AG04449 (cell line): ENCODE measurements around the gene CDH13.

Experiments used
- CTCF ChIA-PET: fragments of 350-600 bp; formaldehyde crosslinking; extraction: SDS; loops from one replicate; lab custom pipeline; 2021; ENCODE audit warnings: antibody characterized with exemption; lab: Yijun Ruan, JAX
- POLR2A ChIA-PET: fragments of 400-600, 350-600 bp; formaldehyde crosslinking; extraction: SDS; loops from one replicate; lab custom pipeline; 2020; ENCODE audit warnings: antibody characterized with exemption, inconsistent platforms; lab: Yijun Ruan, JAX
- DNase-seq: peaks from one replicate; pipeline ENCODE4 v3.0.0-alpha.2; 2010; ENCODE audit warnings: low read depth, low spot score
- H3K4me3 ChIP-seq: 2 replicates; pipeline ENCODE4 v1.5.1; 2011; ENCODE audit warnings: low read depth, mild to moderate bottlenecking, control low read depth, low read length
- CTCF ChIP-seq: IDR thresholded peaks from one replicate; pipeline ENCODE4 v1.5.1; 2011; ENCODE audit warnings: mild to moderate bottlenecking, moderate library complexity, low read length, control low read depth, inconsistent platforms; ENCODE audit not compliant: insufficient read depth; ENCODE audit errors: missing control alignments

The CDH13 gene

DNA sequence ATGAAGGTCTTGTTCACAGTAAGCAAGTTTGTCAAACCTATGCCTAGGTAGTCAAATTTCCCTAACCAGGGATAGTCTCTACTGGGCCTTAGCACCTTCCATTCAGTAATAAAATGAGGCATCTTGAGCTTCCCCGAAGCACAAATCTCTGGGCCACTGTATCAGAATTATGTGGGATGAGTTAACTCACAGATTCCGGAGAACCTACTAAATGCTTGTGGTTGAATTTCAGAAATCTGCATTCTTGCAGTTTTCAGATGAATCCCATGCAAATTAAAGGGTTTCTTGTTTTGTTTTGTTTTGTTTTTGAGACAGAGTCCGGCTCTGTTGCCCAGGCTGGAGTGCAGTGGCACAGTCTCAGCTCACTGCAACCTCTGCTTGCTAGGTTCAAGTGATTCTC lies 702.2 kb downstream of the CDH13 start:
- ChIA-PET POLR2A (no interaction called here), CTCF (interaction anchor here (1.2 to 1.9 kb wide), 2 partner anchors 9 to 27 kb away, joined by 3 to 7 read pairs; no protein-coding TSS in a partner anchor)
- H3K4me3 ChIP-seq = no peak overlapping the region
- no peak for TF ChIP-seq CTCF
- no peak for DNase-seq

GRCh38 chr16:83329441-83329840 lies 702.7 kb downstream of the CDH13 start:
- no peak for DNase-seq
- no peak for TF ChIP-seq CTCF
- H3K4me3 ChIP-seq = no peak overlapping the region
- ChIA-PET POLR2A (no interaction called here), CTCF (interaction anchor here (1.2 to 1.9 kb wide), 2 partner anchors 9 to 27 kb away, joined by 3 to 7 read pairs; no protein-coding TSS in a partner anchor)

DNA sequence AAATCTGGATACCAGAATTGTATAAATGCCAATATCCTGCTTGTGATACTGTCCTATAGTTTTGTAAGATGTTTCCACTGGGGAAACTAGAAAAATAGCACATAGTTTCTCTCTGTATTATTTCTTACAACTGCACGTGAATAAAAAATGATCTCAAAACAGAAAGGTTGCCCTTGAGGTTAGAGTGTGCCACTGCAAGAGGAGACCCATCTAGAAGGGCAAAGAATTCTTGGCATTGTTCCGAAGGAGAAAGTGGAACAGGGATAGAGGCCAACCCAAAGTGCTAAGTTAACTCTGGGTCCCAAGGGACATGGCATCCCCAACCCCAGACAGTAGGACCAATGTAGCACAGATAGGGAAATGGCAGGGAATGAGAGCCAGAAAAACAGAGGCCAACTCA lies 703.5 kb downstream of the CDH13 start:
- no peak for DNase-seq
- POLR2A ChIA-PET = no interaction called here
- no peak for TF ChIP-seq CTCF
- CTCF ChIA-PET = no interaction called here
- no peak overlapping the region for H3K4me3 ChIP-seq

DNA sequence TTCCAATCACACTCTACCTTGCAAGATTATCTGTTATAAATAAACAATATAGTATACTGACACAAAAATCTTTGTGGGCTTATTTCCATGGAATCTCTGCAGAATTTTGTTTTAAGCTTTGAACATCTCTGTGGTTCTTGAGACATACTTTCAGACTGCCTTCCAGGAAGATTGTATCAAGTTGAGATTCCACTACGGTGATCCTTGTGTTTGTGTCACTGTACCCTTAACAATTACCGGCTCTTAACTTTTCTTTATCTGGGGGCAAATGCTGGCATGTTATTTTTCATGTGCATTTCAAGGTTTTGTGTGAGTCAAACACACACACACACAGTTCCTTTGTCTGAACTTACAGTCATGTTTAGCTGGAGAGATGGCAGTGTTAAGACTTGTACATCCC lies 708.3 kb downstream of the CDH13 start:
- TF ChIP-seq CTCF = no peak
- no peak overlapping the region for H3K4me3 ChIP-seq
- POLR2A ChIA-PET = no interaction called here
- DNase-seq = no peak
- CTCF ChIA-PET = interaction anchor here (0.6 to 1.6 kb wide), 2 partner anchors 11 to 14 kb away, joined by 3 to 4 read pairs; no protein-coding TSS in a partner anchor

DNA sequence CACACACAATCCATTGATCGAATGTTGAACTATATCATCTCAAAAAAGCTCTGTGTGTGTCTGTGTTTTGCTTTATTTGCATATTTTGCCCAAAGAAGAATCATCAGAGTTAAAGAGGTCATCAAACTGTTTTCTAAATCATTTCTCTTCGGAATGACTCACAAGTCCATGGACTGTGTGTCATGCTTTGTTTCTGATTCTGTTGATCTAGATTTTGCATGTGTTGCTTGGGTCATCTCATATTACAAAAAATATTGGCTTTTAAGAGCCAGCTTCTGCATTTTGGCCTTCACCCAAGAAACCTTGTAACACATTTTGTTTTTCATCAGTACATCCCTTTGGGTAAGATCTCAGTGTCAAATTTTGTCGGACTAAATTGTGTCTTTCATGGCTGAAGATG lies 709.8 kb downstream of the CDH13 start:
- TF ChIP-seq CTCF = no peak
- H3K4me3 ChIP-seq = no peak overlapping the region
- DNase-seq = no peak
- CTCF ChIA-PET = interaction anchor here (1.0 to 1.2 kb wide), 3 partner anchors 14 to 23 kb away, joined by 3 to 4 read pairs (median 3); no protein-coding TSS in a partner anchor
- POLR2A ChIA-PET = no interaction called here

DNA sequence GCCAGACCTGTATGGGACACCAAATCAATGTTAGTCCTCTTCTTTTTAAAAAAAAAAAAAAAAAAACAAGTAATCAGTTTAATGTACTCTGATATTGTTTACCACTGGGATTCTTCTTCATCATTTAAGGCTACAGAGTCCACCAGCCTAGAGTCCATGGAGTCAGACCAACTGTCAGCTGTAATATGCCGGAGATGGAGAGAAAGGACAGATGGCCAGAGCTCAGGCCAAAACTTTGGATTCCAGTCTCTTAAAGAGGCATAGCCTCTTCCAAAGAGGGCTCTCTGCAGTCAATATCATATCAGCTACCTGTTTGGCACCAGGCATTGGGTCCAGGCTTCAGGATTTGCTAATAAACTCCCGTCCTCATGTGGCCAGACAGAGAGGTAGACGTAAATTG lies 711.4 kb downstream of the CDH13 start:
- no peak overlapping the region for H3K4me3 ChIP-seq
- POLR2A ChIA-PET = no interaction called here
- no peak for TF ChIP-seq CTCF
- CTCF ChIA-PET = interaction anchor here (0.7 to 1.1 kb wide), 4 partner anchors 8 to 18 kb away, joined by 3 to 5 read pairs (median 4); no protein-coding TSS in a partner anchor
- DNase-seq = no peak
